ENCODE measurements around the gene RBM33.

RBM33 gene

DNA sequence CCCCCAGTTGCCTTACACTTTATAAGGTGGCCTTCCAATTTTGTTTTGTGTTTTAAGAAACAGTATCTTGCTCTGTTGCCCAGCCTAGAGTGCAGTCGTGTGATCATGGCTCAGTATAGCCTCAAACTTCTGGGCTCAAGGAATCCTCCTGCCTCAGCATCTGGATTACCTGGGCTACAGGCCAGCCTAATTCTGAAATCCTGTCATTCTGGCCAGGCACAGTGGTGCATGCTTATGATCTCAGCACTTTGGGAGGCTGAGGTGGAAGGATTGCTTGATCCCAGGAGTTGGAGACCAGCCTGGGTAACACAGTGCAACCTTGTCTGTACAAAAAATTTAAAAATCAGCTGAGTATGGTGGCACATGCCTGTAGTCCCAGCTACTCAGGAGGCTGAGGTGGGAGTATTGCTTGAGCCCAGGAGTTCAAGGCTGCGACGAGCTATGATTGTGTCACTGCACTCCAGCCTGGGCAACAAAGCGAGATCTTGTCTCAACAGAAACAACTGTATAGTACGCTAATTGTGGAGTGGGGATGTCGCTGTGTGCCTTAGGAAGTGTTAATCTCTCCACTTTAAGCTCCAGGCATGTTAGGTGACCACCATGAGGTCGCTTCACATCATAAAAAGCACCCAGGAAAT lies 24.7 kb upstream of the RBM33 start:
- Histone ChIP-seq H3K27ac (ENCODE audit: poor library complexity, severe bottlenecking) (no peak overlapping the region), H3K36me3 (ENCODE audit: low read depth) (no peaks in the 10 kb centered on the region), H3K4me1 (ENCODE audit: insufficient read depth, poor library complexity, severe bottlenecking) (no peaks in the 10 kb centered on the region), H3K9me3 (ENCODE audit: severe bottlenecking) (no peaks in the 10 kb centered on the region), H3K4me3 (ENCODE audit: severe bottlenecking) (no peak overlapping the region), H3K27me3 (ENCODE audit: insufficient read depth, poor library complexity, severe bottlenecking) (no peaks in the 10 kb centered on the region)
- no peak; the same call in 2 of the 3 replicates for ATAC-seq (ENCODE audit: low read depth)
- no peak for DNase-seq (ENCODE audit: low spot score)
- TF ChIP-seq, protein P1, sequence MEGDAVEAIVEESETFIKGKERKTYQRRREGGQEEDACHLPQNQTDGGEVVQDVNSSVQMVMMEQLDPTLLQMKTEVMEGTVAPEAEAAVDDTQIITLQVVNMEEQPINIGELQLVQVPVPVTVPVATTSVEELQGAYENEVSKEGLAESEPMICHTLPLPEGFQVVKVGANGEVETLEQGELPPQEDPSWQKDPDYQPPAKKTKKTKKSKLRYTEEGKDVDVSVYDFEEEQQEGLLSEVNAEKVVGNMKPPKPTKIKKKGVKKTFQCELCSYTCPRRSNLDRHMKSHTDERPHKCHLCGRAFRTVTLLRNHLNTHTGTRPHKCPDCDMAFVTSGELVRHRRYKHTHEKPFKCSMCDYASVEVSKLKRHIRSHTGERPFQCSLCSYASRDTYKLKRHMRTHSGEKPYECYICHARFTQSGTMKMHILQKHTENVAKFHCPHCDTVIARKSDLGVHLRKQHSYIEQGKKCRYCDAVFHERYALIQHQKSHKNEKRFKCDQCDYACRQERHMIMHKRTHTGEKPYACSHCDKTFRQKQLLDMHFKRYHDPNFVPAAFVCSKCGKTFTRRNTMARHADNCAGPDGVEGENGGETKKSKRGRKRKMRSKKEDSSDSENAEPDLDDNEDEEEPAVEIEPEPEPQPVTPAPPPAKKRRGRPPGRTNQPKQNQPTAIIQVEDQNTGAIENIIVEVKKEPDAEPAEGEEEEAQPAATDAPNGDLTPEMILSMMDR (IDR thresholded peaks at IDR 0.05; ENCODE audit: poor library complexity, severe bottlenecking), result no peak

DNA sequence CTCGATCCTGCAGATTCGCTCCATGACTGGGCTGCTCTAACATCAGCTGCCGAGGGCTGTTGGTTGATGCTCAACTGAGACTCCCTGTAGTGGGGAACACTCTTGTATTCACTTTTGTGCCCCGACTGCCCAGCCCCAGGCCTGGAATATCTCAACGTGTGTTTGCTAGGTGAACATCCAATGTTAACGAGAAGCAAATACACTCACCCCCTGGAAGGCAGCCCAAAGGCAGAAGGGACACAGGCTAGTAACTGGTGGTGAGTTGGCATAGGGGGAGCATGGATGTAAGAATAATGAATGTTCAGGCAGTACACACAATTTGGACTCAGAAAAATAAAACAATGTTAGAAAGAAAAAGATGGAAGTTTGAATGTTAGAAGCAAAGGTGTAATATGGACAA lies 24.0 kb upstream of the RBM33 start:
- H3K9me3 ChIP-seq (ENCODE audit: severe bottlenecking), result no peaks in the 10 kb centered on the region
- TF ChIP-seq, protein P1 (IDR thresholded peaks at IDR 0.05; ENCODE audit: poor library complexity, severe bottlenecking), result no peak
- no peak for ATAC-seq (ENCODE audit: low read depth)

DNA sequence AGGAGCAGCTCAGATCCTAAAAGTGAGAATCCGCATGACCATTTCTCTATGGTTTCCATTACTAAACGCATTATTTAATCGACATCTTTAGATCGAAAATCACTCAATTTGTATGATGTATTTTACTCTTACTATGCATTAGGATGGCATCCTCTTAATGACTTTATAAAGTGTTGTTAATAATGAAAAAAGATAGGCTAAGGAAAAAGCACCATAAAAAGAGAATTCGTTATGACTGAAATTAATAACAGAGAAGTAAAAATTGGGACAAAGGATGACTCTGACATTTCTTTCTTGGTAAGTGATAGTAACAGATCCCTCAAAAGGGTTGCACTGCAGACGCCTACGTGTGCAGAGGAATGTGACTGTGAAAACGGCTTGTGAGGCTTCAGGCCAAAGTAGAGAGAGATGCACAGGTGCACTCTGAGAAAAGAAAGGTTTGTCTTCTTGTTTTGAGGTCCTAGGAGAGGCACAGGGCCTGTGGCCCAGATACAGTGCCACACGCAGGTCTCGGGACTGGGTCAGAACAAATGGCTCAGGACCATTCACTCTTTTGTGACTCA lies 23.0 kb upstream of the RBM33 start:
- no peak overlapping the region for H3K27ac ChIP-seq (ENCODE audit: poor library complexity, severe bottlenecking)
- H3K4me3 ChIP-seq (ENCODE audit: severe bottlenecking), result no peak overlapping the region
- H3K27me3 ChIP-seq (ENCODE audit: insufficient read depth, poor library complexity, severe bottlenecking), result no peaks in the 10 kb centered on the region
- ATAC-seq (ENCODE audit: low read depth), result no peak
- H3K9me3 ChIP-seq (ENCODE audit: severe bottlenecking), result no peaks in the 10 kb centered on the region
- no peaks in the 10 kb centered on the region for H3K4me1 ChIP-seq (ENCODE audit: insufficient read depth, poor library complexity, severe bottlenecking)
- DNase-seq (ENCODE audit: low spot score), result no peak
- H3K36me3 ChIP-seq (ENCODE audit: low read depth), result no peaks in the 10 kb centered on the region
- TF ChIP-seq, protein P1 (IDR thresholded peaks at IDR 0.05; ENCODE audit: poor library complexity, severe bottlenecking), result no peak

More for the DNA sequence above, 24.0 kb upstream of the RBM33 start:
- Histone ChIP-seq H3K27me3 (ENCODE audit: insufficient read depth, poor library complexity, severe bottlenecking) (no peaks in the 10 kb centered on the region), H3K4me1 (ENCODE audit: insufficient read depth, poor library complexity, severe bottlenecking) (no peaks in the 10 kb centered on the region), H3K36me3 (ENCODE audit: low read depth) (no peaks in the 10 kb centered on the region), H3K27ac (ENCODE audit: poor library complexity, severe bottlenecking) (no peak overlapping the region), H3K4me3 (ENCODE audit: severe bottlenecking) (no peak overlapping the region)
- DNase-seq (ENCODE audit: low spot score), result no peak

DNA sequence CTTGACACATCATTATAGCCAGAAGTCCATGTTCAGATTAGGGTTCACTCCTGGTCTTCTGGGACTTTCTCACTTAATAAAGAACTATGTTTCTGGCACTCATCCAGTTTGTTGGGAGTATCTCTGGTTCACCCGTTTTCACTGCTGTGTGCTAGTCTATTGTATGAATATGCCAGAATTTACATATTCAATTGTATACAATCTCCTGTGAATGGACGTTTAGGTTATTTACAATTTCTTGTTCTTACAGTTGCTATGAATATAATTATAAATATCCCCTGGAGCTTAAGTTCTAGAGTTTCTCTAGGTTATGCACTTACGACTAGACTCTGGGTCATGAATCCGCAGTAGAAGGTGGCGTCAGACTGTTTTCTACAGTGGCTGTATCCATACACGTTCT lies 20.0 kb upstream of the RBM33 start:
- ATAC-seq (ENCODE audit: low read depth) (no peak), DNase-seq (ENCODE audit: low spot score) (no peak)
- Histone ChIP-seq H3K27me3 (ENCODE audit: insufficient read depth, poor library complexity, severe bottlenecking) (no peaks in the 10 kb centered on the region), H3K4me3 (ENCODE audit: severe bottlenecking) (no peak overlapping the region), H3K4me1 (ENCODE audit: insufficient read depth, poor library complexity, severe bottlenecking) (no peaks in the 10 kb centered on the region), H3K27ac (ENCODE audit: poor library complexity, severe bottlenecking) (no peak overlapping the region), H3K9me3 (ENCODE audit: severe bottlenecking) (no peaks in the 10 kb centered on the region), H3K36me3 (ENCODE audit: low read depth) (no peaks in the 10 kb centered on the region)
- TF ChIP-seq, protein P1 (IDR thresholded peaks at IDR 0.05; ENCODE audit: poor library complexity, severe bottlenecking), result no peak

DNA sequence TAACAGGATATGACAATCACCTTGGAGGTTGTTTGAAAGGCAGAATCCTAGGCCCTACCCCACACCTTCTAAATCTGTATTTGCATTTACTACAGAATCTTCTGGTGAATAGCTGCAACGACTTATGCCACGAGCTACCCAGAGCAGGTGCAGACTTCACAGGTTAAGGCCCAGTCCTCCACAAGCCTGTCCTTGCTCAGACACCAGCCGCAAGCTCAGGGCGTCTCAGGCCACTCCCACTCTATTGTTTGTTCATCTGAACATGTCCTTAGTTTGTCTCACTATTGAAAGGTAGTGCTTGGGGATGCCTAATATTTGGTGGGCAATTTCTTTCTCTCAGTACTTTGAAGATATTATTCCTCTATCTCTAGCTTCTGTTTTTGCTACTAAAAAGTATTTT lies 18.9 kb upstream of the RBM33 start:
- no peak overlapping the region for H3K27ac ChIP-seq (ENCODE audit: poor library complexity, severe bottlenecking)
- TF ChIP-seq, protein P1 (IDR thresholded peaks at IDR 0.05; ENCODE audit: poor library complexity, severe bottlenecking), result no peak
- no peaks in the 10 kb centered on the region for H3K36me3 ChIP-seq (ENCODE audit: low read depth)
- DNase-seq (ENCODE audit: low spot score) (no peak), ATAC-seq (ENCODE audit: low read depth) (no peak)
- no peaks in the 10 kb centered on the region for H3K9me3 ChIP-seq (ENCODE audit: severe bottlenecking)
- no peaks in the 10 kb centered on the region for H3K4me1 ChIP-seq (ENCODE audit: insufficient read depth, poor library complexity, severe bottlenecking)
- no peaks in the 10 kb centered on the region for H3K27me3 ChIP-seq (ENCODE audit: insufficient read depth, poor library complexity, severe bottlenecking)
- H3K4me3 ChIP-seq (ENCODE audit: severe bottlenecking), result no peak overlapping the region
